Liver (tissue), 9 donors: ENCODE measurements around the gene LHFPL6. TPM values are rescaled to one million over a fixed set of nuclear protein-coding genes. Genes with fewer than 3 reads are reported as not detected.

Experiments
- DNase-seq: peaks from one replicate; pipeline ENCODE4 v3.0.0-alpha.2; 2017; ENCODE audit warnings: low spot score
- H3K27ac ChIP-seq, 2 donors: one replicate each; pipeline ENCODE4 v1.7.0; 2013; ENCODE audit warnings: inconsistent platforms in 2 of 2, low read length in 2 of 2, control low read depth in 1 of 2, low read depth in 1 of 2, mild to moderate bottlenecking in 1 of 2
- H3K27me3 ChIP-seq, 4 donors: one replicate each; pipeline versions ENCODE4 v1.6.1 to v1.7.0; 2013; ENCODE audit warnings: low read length in 3 of 4, inconsistent platforms in 1 of 4, mild to moderate bottlenecking in 1 of 4, moderate library complexity in 1 of 4; ENCODE audit not compliant: control insufficient read depth in 4 of 4, insufficient read depth in 4 of 4
- H3K36me3 ChIP-seq, 4 donors: one replicate each; pipeline versions ENCODE4 v1.6.1 to v1.7.0; 2013; ENCODE audit warnings: low read length in 3 of 4, mild to moderate bottlenecking in 3 of 4, low read depth in 1 of 4, moderate library complexity in 1 of 4; ENCODE audit not compliant: control insufficient read depth in 4 of 4, insufficient read depth in 3 of 4
- H3K4me1 ChIP-seq, 4 donors: one replicate each; pipeline versions ENCODE4 v1.6.1 to v1.7.0; 2013; ENCODE audit warnings: low read length in 3 of 4, mild to moderate bottlenecking in 3 of 4, moderate library complexity in 1 of 4; ENCODE audit not compliant: control insufficient read depth in 4 of 4, insufficient read depth in 4 of 4
- H3K4me3 ChIP-seq, 3 donors: one replicate each; pipeline versions ENCODE4 v1.6.1 to v1.7.0; 2013; ENCODE audit warnings: low read length in 3 of 3, control low read depth in 1 of 3, low read depth in 1 of 3, mild to moderate bottlenecking in 1 of 3
- H3K9ac ChIP-seq, 2 donors: one replicate each; pipeline ENCODE4 v1.7.0; 2013; ENCODE audit warnings: low read length in 2 of 2, mild to moderate bottlenecking in 2 of 2, moderate library complexity in 2 of 2, control low read depth in 1 of 2, low read depth in 1 of 2
- H3K9me3 ChIP-seq, 4 donors: one replicate each; pipeline versions ENCODE4 v1.6.1 to v1.7.0; 2013; ENCODE audit warnings: low read length in 3 of 4; ENCODE audit not compliant: control insufficient read depth in 4 of 4
- ATF3 ChIP-seq: IDR thresholded peaks from 2 replicates; pipeline ENCODE4 v1.6.1; 2016; ENCODE audit warnings: antibody characterized with exemption
- CTCF ChIP-seq: fragments of 150-350 bp; IDR thresholded peaks from 2 replicates; pipeline ENCODE4 v1.5.1; 2017; ENCODE audit warnings: improper control_type of control experiment, low read depth, low read length; ENCODE audit not compliant: missing input control
- EGR1 ChIP-seq, 2 donors: IDR thresholded peaks; 2 replicates each; pipeline ENCODE4 v1.6.1; 2016 to 2018; ENCODE audit warnings: antibody characterized with exemption in 2 of 2, low read depth in 2 of 2
- FOXA1 ChIP-seq: IDR thresholded peaks from 2 replicates; pipeline ENCODE4 v1.6.1; 2016; ENCODE audit warnings: antibody characterized with exemption
- FOXA2 ChIP-seq: IDR thresholded peaks from 2 replicates; pipeline ENCODE4 v1.6.1; 2016; ENCODE audit warnings: antibody characterized with exemption
- GABPA ChIP-seq, 2 donors: IDR thresholded peaks in 1 of 2; conservative IDR thresholded peaks in 1 of 2; 2 replicates each; pipeline ENCODE4 v1.6.1; 2016; ENCODE audit warnings: antibody characterized with exemption in 2 of 2, mild to moderate bottlenecking in 1 of 2, moderate library complexity in 1 of 2
- HNF4A ChIP-seq, 2 donors: conservative IDR thresholded peaks; 2 replicates each; pipeline ENCODE4 v1.6.1; 2016; ENCODE audit warnings: antibody characterized with exemption in 2 of 2, mild to moderate bottlenecking in 2 of 2
- HNF4G ChIP-seq: IDR thresholded peaks from 2 replicates; pipeline ENCODE4 v1.6.1; 2016; ENCODE audit warnings: antibody characterized with exemption
- NR2F2 ChIP-seq: IDR thresholded peaks from 2 replicates; pipeline ENCODE4 v1.6.1; 2016; ENCODE audit warnings: antibody characterized with exemption
- RAD21 ChIP-seq, 2 donors: IDR thresholded peaks; 2 replicates each; pipeline ENCODE4 v1.6.1; 2016; ENCODE audit warnings: antibody characterized with exemption in 2 of 2, mild to moderate bottlenecking in 2 of 2
- REST ChIP-seq: IDR thresholded peaks from 2 replicates; pipeline ENCODE4 v1.6.1; 2016; ENCODE audit warnings: antibody characterized with exemption, mild to moderate bottlenecking
- RXRA ChIP-seq, 2 donors: IDR thresholded peaks; 2 replicates each; pipeline ENCODE4 v1.6.1; 2017 to 2018; ENCODE audit warnings: antibody characterized with exemption in 2 of 2, mild to moderate bottlenecking in 1 of 2
- SP1 ChIP-seq: IDR thresholded peaks from 2 replicates; pipeline ENCODE4 v1.6.1; 2018; ENCODE audit warnings: antibody characterized with exemption, mild to moderate bottlenecking
- TAF1 ChIP-seq: conservative IDR thresholded peaks from 2 replicates; pipeline ENCODE4 v1.6.1; 2016; ENCODE audit warnings: antibody characterized with exemption, mild to moderate bottlenecking
- YY1 ChIP-seq: IDR thresholded peaks from 2 replicates; pipeline ENCODE4 v1.6.1; 2016; ENCODE audit warnings: antibody characterized with exemption, mild to moderate bottlenecking
- ZBTB33 ChIP-seq: IDR thresholded peaks from 2 replicates; pipeline ENCODE4 v1.6.1; 2016; ENCODE audit warnings: antibody characterized with exemption
- WGBS: extraction: QIAGEN DNeasy Blood & Tissue Kit; methylation state at CpG from one replicate; pipeline ENCODE4 v1.1.7; 2013; 5-methylcytosine and 5-hydroxymethylcytosine counted together
- polyA plus RNA-seq, 2 donors: library from polyadenylated mRNA; stranded (reverse) in 1 of 2; unstranded in 1 of 2; fragments of 200-250 nt in 1 of 2; fragments of >200 nt in 1 of 2; fragmentation: Nextera tagmentation in 1 of 2; extraction: Ambion mirVana in 1 of 2; gene quantifications; one replicate each; pipeline versions ENCODE4 v1.2.1 to v1.2.3, GENCODE V29; 2013 to 2015
- total RNA-seq, 2 donors: library from RNA; depleted of rRNA; stranded (reverse); fragments of >200 nt; gene quantifications; one replicate each; pipeline ENCODE4 v1.2.3, GENCODE V29; 2014
- donor health status: healthy.
- donor health status: healthy.
- donor health status: healthy.
- donor health status: healthy.
- donor health status: healthy.

Gene LHFPL6
- total and polyA plus RNA-seq, 4 donors: 2.6 to 8.3 (median 5.5) TPM

- TF ChIP-seq GABPA (IDR thresholded peaks at IDR 0.05 in 1 of 2, conservative IDR thresholded peaks at IDR 0.05 in 1 of 2) (no peak), EGR1 (IDR thresholded peaks at IDR 0.05; ENCODE audit: low read depth in 2 of 2) (no peak), SP1 (no peak), HNF4A (conservative IDR thresholded peaks at IDR 0.05) (no peak), RXRA (IDR thresholded peaks at IDR 0.05) (no peak), FOXA1 (no peak), YY1 (no peak), ZBTB33 (no peak), RAD21 (IDR thresholded peaks at IDR 0.05) (no peak)
Measured at GRCh38 chr13:39306639-39307589, 296.1 kb downstream of the LHFPL6 start (continued).

- Histone ChIP-seq H3K9me3 (no peaks in the 10 kb centered on the region), H3K9ac (no peak overlapping the region), H3K27me3 (no peaks in the 10 kb centered on the region), H3K27ac (no peak overlapping the region), H3K4me1 (no peaks in the 10 kb centered on the region), H3K36me3 (no peaks in the 10 kb centered on the region), H3K4me3 (no peak overlapping the region)
- 78% methylated on average over 3 of the region's 3 CpGs for WGBS
- TF ChIP-seq RAD21 (IDR thresholded peaks at IDR 0.05) (no peak), HNF4A (conservative IDR thresholded peaks at IDR 0.05) (no peak), FOXA2 (no peak), ATF3 (no peak), CTCF (no peak), FOXA1 (no peak), YY1 (no peak), HNF4G (no peak), SP1 (no peak), GABPA (IDR thresholded peaks at IDR 0.05 in 1 of 2, conservative IDR thresholded peaks at IDR 0.05 in 1 of 2) (no peak), REST (no peak), NR2F2 (no peak), EGR1 (IDR thresholded peaks at IDR 0.05; ENCODE audit: low read depth in 2 of 2) (no peak), ZBTB33 (no peak), TAF1 (no peak)
- no peak for DNase-seq
Measured at GRCh38 chr13:39302820-39303219, 300.2 kb downstream of the LHFPL6 start.
